Measurements from ENCODE around the gene CCR6.

GRCh38 chr6:167113935-167114910 is 8.7 kb upstream of the CCR6 start:
- TF ChIP-seq CTCF (IDR thresholded peaks at IDR 0.05) (no peak), POLR2A (IDR thresholded peaks at IDR 0.05) (no peak)
